HG03064 (cell line): ENCODE measurements around the gene LIFR.
"Not testable (repeated sequence)": the region's sequence is repeated elsewhere in the genome, so short reads cannot be mapped to it uniquely, and the experiment has no call there.

ENCODE experiments used
- ATAC-seq: cut with Tn5 transposase; IDR thresholded peaks from one replicate; pipeline ENCODE4 v1.9.1; 2021; ENCODE audit warnings: low read depth; ENCODE audit not compliant: unreplicated experiment

The LIFR gene

GRCh38 chr5:38582293-38582974, 26.0 kb upstream of the LIFR start:
- no peak for ATAC-seq

GRCh38 chr5:38581597-38581996, 25.2 kb upstream of the LIFR start:
- no peak for ATAC-seq

DNA sequence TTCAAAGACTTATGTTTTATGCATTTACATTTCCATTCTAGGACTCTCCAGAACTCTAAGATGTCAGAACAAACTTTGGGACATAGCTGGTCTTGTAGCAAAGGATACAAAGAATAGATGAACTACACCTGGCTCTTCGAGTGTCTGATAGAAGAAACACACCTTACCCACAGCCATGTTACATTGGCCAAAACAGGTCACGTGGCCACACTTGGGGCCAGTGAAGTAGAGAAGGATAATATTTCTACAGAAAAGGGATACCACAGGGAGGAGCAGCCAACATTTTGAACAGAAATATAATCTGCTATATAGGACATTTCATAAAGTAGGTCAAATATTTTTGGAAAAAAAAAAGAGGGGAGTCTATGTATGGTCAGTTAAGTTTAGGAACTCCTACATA, 22.7 kb upstream of the LIFR start:
- no peak for ATAC-seq

DNA sequence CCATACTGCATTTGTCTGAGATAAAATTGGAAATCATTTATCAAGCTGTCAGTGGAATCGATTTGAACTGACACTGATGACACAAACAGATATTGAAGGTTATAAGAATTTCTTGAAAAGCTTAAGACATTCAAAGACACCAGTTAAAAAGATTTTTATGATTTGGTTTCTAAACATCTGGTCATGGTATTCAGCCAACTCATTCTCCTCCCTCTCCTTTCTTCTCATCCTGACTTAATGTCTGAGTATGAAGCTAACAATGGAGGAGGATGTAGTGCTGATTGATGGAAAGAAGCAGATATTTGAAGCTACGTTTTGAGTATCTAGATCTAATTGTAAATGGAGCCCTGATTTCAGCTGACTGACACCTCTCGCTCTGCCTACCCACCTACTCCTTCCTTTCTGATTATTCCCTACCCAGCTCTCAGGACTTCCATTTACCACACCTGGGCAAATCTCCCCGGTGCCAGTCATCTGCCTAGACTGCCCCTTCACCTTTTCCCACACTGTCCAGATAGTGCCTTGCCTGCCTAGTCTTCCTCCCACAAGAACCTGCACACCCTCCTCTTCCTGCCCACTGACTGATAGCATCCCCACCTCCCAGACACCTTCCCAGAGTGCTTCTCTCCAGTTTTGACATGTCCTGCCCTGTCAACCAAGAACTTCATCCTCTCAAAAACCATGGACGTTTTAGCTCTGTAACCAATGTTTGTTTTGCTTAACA, 20.7 kb upstream of the LIFR start:
- no peak for ATAC-seq

DNA sequence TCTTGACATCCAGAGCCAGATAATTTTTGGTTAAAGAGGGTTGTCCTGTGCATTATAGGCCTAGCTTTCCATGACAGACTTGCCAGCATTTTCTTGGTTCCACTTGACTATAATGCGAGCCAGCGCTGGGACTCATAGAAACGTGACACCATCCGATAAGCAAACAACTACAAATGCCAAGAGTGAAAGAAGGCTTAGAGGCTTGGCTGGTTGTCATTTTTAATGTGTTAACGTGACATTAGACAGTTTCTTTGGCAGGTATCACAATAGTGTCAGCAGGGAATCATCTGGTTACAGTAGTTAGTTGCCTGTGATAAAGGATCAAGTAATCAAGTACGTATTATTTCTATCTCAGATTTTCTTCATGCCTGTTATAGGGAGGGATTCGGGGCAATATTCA, 20.0 kb upstream of the LIFR start:
- no peak for ATAC-seq

GRCh38 chr5:38575476-38575875, 19.0 kb upstream of the LIFR start:
- no peak for ATAC-seq

DNA sequence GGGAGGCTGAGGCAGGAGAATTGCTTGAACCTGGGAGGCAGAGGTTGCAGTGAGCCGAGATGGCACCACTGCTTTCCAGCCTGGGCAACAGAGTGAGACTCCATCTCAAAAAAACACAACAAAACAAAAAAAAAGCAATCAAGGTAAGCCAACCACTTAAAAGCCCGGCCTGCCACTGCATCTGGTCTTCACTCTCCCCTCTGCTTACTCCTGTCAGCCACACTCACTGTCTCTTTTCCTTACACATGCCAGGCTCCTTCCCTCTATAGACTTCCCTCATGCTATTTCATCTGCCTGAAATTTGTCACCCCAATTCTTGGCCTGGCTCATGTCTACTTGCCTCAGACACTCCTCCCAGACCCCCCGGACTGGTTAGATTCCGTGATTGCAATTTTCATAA, 17.6 kb upstream of the LIFR start:
- no peak for ATAC-seq

DNA sequence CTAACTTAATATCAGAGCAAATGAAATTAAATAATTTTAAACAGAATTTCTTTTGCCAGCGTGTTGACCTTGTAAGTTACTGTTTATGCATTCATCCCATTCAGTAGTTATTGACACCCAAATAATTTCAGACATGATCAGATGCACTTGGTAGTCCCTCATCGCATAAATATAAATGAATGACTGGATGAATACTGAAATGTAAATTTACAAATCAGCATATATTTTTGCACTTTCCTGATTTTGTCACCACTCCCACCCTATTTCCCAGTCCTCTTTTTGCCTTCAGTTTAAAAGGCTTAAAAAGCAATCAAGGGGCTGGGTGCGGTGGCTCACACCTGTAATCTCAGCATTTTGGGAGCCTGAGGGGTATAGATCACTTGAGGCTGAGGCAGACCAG, 17.1 kb upstream of the LIFR start:
- ATAC-seq = no peak

DNA sequence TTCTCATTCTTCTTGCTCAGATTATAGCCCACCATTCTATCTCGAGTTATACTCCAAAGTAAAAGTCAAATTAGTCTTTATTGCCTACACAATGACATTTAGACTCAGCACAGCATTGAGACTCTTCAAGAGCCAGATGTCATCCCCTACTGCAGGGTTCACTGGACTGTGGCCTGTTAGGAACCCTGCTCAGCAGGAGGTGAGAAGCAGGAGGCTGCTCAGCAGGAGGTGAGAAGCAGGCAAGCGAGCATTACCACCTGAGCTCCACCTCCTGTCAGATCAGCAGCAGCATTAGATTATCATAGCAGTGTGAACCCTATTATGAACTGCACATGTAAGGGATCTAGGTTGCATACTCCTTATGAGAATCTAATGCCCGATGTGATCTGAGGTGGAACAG, 12.7 kb upstream of the LIFR start:
- ATAC-seq = no peak

DNA sequence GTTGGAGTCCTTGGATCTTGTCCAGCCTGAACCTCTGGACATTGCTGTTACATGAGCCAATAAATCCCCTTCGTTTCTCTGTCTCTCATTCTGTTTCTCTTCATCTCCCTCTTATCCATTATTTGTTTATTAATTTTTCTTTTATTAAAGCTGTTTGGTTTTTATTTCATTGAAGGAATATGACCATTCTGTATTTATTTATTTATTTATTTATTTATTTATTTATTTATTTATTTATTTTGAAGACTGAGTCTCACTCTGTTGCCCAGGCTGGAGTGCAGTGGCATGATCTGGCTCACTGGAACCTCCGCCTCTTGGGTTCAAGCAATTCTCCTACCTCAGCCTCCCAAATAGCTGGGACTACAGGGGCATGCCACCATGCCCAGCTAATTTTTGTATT, 10.9 kb upstream of the LIFR start:
- not testable (repeated sequence) for ATAC-seq

DNA sequence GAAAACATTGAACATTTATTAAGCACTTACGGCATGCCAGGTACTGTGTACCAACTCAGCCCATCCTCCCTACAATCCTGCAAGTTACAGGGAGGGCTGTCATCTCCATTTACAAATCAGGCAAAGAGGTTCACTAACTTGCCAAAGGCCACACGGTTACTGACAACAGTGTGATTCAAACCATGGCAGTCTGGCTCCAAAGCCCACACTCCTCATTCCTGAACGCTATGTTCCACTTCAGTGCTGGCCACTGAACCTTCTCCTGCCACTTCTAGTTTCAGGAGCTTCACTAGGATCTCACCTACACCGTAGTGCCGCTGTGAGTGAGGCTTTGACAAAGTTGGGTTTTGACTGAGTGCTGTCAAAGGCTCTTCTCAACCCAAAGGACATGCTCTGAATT, 7.2 kb upstream of the LIFR start:
- no peak for ATAC-seq

DNA sequence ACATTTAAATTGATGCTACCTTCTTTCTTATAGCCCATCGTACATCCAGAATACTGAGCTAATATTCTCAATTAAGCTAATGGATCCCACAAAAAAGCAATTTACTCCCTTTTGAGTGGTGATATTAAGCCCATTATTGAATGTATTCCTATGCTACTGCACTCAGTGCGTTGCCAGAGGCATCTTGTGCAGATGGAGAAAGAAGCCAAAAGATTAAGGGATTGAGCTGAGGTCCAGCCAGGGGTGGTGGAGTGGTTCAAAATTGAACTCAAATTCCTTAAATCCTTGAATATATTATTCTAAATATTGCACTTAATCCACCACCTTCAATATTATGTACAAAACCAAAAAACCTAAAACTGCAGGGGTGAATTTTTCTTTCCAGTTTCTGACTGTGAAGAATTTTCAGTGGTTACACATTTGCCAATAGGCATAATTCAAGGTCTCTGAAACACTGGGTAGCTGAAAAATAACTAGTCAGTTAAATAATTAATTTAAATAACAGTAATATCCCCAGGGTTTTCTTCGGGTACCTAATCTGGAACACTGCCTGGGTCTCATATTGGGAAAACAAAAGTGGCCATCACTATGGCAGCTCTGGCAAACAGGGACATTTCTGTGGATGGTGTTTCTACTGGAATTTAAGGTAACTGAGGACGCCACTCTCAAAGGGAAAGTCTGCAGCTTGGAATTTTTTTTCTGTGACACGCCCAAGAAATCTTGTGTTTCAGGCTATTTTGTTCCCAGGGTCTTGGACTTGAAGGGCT, 6.2 kb upstream of the LIFR start:
- ATAC-seq = no peak

DNA sequence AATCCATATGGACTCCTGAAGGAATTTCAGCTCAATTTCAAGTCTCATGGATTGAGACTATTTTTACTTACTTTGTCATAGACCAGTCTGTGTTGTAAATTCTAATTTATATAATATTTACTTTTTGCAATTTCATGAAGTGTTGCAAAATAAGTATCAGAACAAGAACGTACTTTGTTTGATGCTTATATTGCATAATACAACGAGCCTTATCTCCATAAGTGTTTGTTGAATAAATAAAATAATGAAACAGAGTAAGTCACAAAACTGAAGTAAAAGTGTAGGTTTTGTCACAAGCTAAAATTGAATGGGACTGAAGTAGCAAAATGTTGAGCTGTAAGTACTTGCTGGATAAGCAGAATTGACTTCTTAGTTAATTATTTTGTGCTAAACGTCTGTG, 3.0 kb upstream of the LIFR start:
- ATAC-seq = no peak

GRCh38 chr5:38557792-38558191, 1.3 kb upstream of the LIFR start:
- ATAC-seq = no peak

DNA sequence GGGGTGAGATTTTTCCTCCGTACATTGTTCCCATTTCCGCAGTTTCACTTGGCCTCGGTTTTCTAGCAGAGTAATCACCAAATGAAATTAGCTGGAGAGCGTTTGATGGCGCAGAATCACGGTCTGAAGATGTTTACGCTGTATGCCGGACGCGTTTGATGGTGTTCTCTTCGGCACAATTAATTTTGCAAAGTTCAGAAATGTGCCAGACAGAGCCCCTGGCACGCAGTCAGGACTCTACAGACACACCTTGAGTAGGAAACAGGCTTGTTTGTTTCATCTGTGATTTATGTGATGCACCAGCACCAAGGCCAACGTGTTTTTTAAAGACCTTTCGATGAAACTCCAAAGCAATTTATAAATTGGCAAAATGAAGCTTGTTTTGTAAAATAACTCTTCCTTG, 863 bp upstream of the LIFR start:
- ATAC-seq = no peak

DNA sequence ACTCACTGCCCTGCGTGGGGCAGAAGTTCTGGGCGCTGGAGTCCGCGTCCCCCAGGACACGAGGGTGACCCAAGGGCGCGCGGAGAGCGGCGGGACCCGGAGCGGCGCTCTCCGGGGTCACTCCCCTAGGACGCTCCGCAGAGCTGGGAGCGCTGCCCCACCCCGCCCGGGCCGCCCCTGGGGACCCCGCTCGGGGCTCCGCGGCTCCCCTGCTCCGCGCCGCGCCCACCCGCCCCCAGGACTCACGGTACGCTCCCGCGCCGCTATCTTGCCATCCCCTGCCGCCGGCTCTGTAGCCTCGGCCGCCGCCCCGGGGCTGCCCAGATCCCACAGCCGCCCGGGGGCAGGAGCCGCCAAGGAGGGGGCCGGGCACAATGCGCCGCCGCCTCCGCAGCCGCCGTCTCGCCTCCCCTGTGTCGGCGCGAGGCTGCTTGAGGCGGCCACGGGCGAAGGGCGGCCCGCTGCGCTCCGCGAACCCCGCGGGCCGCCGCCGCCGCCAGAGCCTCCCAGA, 303 bp downstream of the LIFR start:
- ATAC-seq = no peak

DNA sequence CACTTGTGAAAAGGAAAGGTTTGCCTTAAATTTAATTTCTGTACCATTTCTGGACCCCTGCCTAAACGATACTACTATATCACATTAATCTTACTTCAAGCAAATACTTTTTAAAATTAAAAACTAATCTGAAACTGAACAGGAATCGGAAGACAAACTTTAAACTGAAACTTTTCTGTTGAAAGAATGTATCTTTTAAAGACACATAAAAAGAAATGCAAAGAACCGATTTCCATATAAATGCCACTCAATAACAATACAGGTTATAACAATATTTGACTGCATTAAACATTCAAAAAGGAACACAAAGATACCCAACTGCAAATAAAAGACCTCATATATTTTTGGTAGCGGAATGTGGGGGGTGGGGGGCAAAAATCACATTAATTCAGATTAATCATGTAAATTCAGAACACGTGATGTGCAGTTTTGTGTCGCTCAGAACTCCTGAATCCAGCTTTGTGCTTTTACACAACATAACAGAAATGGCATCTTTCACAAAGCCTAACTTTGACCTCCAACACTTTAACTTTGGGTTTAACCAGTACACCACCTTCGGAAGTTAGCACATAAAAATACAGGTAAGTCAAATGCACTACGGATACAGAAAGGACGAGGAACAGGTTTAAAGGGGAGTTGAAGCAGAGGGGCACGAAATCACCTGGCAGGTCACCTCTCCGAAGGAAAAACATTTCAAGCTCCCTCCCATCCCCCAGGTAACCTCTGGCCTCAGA, 925 bp downstream of the LIFR start:
- ATAC-seq = no peak

DNA sequence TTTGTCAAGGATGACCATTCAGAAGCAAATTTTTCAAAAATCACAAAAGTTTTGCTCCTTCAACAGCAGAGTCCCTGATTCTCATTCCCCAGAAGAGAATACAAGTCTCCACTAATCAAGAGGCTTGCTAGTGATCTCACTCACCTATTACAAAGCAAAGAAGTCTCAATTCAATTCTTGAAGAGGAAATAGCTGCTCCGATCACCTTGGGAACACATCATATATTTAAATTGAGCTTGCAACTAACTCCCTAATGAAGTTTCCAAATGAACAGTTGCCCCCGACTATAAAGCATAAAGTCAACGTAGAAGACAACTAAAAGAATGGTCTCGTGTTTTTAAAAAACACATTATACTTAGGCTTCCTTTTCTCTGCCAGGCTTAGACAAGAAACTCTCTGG, 1.6 kb downstream of the LIFR start:
- no peak for ATAC-seq

DNA sequence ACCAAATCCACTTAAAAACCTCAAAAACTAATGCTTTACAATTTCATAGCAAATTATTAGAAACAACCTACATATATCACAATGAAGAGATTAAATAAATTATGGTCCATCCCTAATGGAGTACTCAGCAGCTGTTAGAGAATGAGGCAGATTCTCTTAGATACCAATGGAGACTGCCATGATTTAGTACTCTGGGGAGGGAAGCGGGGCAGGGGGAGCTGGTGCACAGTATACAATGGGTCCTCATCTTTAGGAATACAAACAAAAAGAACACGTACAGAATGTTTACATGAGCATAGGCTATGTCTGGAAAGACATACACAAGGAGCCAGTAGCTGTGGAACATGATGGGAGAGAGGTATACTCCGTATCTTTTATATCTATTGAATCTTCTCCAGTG, 2.0 kb downstream of the LIFR start:
- ATAC-seq = no peak

GRCh38 chr5:38553001-38553521, 3.4 kb downstream of the LIFR start:
- no peak for ATAC-seq
